Upper lobe of left lung (tissue), 6 donors: ENCODE data around the gene DYNC1I2. TPM values are rescaled to one million over a fixed set of nuclear protein-coding genes. Genes with fewer than 3 reads are reported as not detected.

ENCODE experiments used
- ATAC-seq, 2 donors: fragments of 200-7000 bp; cut with Tn5 transposase; one replicate each; pipeline ENCODE4 v1.9.1; 2022; ENCODE audit warnings: mild to moderate bottlenecking in 2 of 2, moderate library complexity in 2 of 2; ENCODE audit not compliant: low FRiP score in 2 of 2
- DNase-seq, 2 donors: peaks; one replicate each; pipeline ENCODE4 v3.0.0-alpha.2; 2019 to 2020
- H3K27ac ChIP-seq, 4 donors: fragments of 200-600 bp; sonication (generic); one replicate each; pipeline ENCODE4 v1.5.1; 2016 to 2019
- H3K27me3 ChIP-seq, 4 donors: fragments of 200-600 bp; sonication (generic); one replicate each; pipeline ENCODE4 v1.5.1; 2017 to 2019
- H3K36me3 ChIP-seq, 4 donors: fragments of 200-600 bp; sonication (generic); one replicate each; pipeline ENCODE4 v1.5.1; 2016 to 2019
- H3K4me1 ChIP-seq, 4 donors: fragments of 200-600 bp; sonication (generic); one replicate each; pipeline ENCODE4 v1.5.1; 2018 to 2019
- H3K4me3 ChIP-seq, 4 donors: fragments of 200-600 bp; sonication (generic); one replicate each; pipeline ENCODE4 v1.5.1; 2017 to 2019; ENCODE audit warnings: mild to moderate bottlenecking in 2 of 4, moderate library complexity in 1 of 4
- H3K9me3 ChIP-seq, 4 donors: fragments of 200-600 bp; sonication (generic); one replicate each; pipeline ENCODE4 v1.5.1; 2018 to 2019
- EP300 ChIP-seq, 4 donors: sonication (generic); formaldehyde crosslinking; IDR thresholded peaks; one replicate each; pipeline ENCODE4 v1.5.1; 2017; ENCODE audit warnings: antibody characterized with exemption in 4 of 4, control low read depth in 2 of 4
- POLR2A ChIP-seq, 4 donors: fragments of 450-650 bp; IDR thresholded peaks; one replicate each; pipeline ENCODE4 v1.5.1; 2016 to 2017; ENCODE audit warnings: antibody characterized with exemption in 4 of 4, mild to moderate bottlenecking in 2 of 4
- POLR2AphosphoS5 ChIP-seq, 2 donors: sonication (generic); formaldehyde crosslinking; IDR thresholded peaks; one replicate each; pipeline ENCODE4 v1.5.1; 2017; ENCODE audit warnings: antibody characterized with exemption in 2 of 2
- WGBS, 2 donors: methylation state at CpG; one replicate each; pipeline ENCODE4 v1.1.5; 2017 to 2018; 5-methylcytosine and 5-hydroxymethylcytosine counted together
- total RNA-seq, 6 donors: library from RNA; depleted of rRNA in 4 of 6; stranded (reverse); fragments of >200 nt in 4 of 6; gene quantifications; one replicate each; pipeline versions ENCODE4 v1.1.0 to v1.2.1, GENCODE V29; 2016 to 2021
- TF ChIP-seq, protein P1 (sequence below), 6 experiments: fragments of 450-650 bp in 4 of 6; fragments of 200-600 bp in 2 of 6; sonication (generic) in 2 of 6; IDR thresholded peaks; one replicate each; pipeline ENCODE4 v1.5.1; 2016 to 2019; ENCODE audit warnings: antibody characterized with exemption in 6 of 6
- donor health status: DM: no; HTN: no; CAD: no; lungs with moderate emphysema.
- donor health status: DM: no; HTN: yes; CAD: no; lungs with severe emphysema.

The DYNC1I2 gene
- total RNA-seq, 6 donors from 2014 or later, result 66.1 to 91.6 (median 78.7) TPM

DNA sequence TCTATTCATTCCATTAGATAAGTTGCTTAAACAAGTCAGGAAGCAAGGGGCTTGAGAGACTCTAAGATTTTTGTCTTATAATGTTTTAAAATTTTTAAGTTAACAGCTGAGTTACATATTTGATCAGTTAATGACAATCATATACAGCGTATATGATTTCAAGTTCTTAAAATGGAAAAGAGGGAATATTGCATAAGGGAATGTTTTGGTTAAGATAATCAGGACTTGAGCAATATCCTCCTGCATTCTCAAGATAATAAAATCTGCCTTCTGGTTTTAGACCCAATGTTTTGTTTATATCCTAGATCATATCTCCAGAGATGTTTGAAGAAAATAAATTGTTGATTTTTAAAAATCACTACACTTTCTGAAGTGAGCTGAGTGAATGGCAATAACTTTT, 13.4 kb upstream of the DYNC1I2 start:
- H3K4me1 ChIP-seq, result no peaks in the 10 kb centered on the region
- TF ChIP-seq, protein P1, sequence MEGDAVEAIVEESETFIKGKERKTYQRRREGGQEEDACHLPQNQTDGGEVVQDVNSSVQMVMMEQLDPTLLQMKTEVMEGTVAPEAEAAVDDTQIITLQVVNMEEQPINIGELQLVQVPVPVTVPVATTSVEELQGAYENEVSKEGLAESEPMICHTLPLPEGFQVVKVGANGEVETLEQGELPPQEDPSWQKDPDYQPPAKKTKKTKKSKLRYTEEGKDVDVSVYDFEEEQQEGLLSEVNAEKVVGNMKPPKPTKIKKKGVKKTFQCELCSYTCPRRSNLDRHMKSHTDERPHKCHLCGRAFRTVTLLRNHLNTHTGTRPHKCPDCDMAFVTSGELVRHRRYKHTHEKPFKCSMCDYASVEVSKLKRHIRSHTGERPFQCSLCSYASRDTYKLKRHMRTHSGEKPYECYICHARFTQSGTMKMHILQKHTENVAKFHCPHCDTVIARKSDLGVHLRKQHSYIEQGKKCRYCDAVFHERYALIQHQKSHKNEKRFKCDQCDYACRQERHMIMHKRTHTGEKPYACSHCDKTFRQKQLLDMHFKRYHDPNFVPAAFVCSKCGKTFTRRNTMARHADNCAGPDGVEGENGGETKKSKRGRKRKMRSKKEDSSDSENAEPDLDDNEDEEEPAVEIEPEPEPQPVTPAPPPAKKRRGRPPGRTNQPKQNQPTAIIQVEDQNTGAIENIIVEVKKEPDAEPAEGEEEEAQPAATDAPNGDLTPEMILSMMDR (IDR thresholded peaks at IDR 0.05), result no peak
- TF ChIP-seq POLR2A (IDR thresholded peaks at IDR 0.05) (no peak), EP300 (IDR thresholded peaks at IDR 0.05) (no peak), POLR2AphosphoS5 (IDR thresholded peaks at IDR 0.05) (no peak)
- no peak for ATAC-seq
- DNase-seq, result no peak
- no peak overlapping the region for H3K4me3 ChIP-seq
- no peaks in the 10 kb centered on the region for H3K27me3 ChIP-seq
- H3K36me3 ChIP-seq, result no peaks in the 10 kb centered on the region
- 48 to 50% methylated on average over 1 of the region's 1 CpG for WGBS, 2 donors
- no peaks in the 10 kb centered on the region for H3K9me3 ChIP-seq
- no peak overlapping the region for H3K27ac ChIP-seq

DNA sequence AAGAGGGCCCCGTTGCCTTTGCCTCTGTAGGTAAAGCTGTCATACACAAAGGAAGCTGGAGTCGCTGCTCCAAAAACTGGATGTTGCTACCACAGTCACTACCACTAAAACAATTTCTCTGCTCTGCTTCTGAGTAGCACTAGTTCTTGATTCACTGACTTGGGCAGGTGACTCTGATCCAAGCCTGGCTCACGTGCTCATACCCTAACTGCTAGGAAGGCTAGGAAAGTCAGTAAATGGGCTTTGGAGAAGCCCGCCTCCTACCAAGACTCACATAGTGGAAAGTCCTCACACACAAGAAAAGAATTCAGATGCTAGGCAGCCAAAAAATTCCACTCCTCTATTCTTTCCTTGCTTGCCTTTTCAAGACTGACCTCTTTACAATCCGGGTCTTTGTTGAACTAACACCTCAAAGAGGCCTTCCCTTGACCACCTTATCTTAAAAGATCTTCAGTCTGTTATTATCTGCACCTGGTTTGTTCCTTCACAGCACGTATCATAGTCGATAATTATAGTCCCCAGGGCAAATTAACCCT, 11.4 kb upstream of the DYNC1I2 start:
- Histone ChIP-seq H3K36me3 (no peaks in the 10 kb centered on the region), H3K4me3 (no peak overlapping the region), H3K27me3 (no peaks in the 10 kb centered on the region), H3K4me1 (no peaks in the 10 kb centered on the region), H3K9me3 (no peaks in the 10 kb centered on the region), H3K27ac (no peak overlapping the region)
- DNase-seq (no peak), ATAC-seq (no peak)
- WGBS, 2 donors, result 71 to 78% methylated on average over 7 of the region's 7 CpGs
- TF ChIP-seq POLR2A (IDR thresholded peaks at IDR 0.05), result no peak
- TF ChIP-seq EP300 (IDR thresholded peaks at IDR 0.05), result no peak
- no peak for TF ChIP-seq POLR2AphosphoS5 (IDR thresholded peaks at IDR 0.05)
- TF ChIP-seq, protein P1 (IDR thresholded peaks at IDR 0.05), result no peak

DNA sequence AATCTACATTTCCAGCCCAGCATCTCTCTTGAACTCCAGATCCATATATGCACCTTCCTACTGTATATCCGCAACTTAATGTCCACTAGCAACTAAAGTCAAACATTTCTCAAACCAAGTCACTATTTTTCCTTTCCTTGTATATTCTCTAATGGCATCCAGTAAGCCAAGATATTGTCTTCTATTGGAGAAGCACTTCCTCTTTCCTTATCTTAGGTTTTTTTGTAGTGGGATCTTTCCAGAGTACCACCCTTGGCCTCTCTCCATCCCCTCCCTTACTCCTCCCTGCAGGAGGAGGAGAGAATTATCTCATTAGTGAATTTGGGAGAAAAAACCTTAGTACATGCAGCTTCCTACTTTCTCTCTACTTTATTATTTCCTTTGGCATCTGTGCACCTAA, 8.7 kb upstream of the DYNC1I2 start:
- H3K27me3 ChIP-seq, result no peaks in the 10 kb centered on the region
- no peaks in the 10 kb centered on the region for H3K9me3 ChIP-seq
- DNase-seq (no peak), ATAC-seq (no peak)
- no peaks in the 10 kb centered on the region for H3K4me1 ChIP-seq
- WGBS, 2 donors, result 54 to 82% methylated on average over 1 of the region's 1 CpG
- H3K4me3 ChIP-seq, result no peak overlapping the region
- TF ChIP-seq POLR2A (IDR thresholded peaks at IDR 0.05), result no peak
- H3K36me3 ChIP-seq, result no peaks in the 10 kb centered on the region
- no peak overlapping the region for H3K27ac ChIP-seq

DNA sequence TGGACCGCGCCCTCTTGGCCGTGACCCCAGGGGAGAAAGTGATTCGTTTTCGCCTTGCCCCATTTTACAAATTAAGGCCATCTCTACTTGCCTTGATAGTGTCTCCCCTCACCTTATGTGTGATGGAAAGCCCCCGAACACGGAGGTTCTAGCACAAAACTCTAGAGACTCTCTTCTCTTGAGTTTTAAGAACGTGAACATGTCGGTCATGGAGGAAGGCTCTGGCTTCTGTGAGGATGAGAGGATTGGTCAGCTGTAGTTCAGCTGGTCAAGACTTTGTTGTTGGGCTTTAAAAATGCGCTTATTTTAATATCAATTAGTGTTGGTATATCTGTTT, 828 bp downstream of the DYNC1I2 start:
- H3K36me3 ChIP-seq, result peaks cover 0 to 24% (median 3%) of the 10 kb centered on the region in 4 donors
- DNase-seq, result no peak
- no peaks in the 10 kb centered on the region for H3K27me3 ChIP-seq
- peak overlapping the region; percentile 84 to 89 (median 86) for H3K27ac ChIP-seq
- H3K4me1 ChIP-seq, result peaks cover 7 to 20% (median 13%) of the 10 kb centered on the region in 4 donors
- WGBS, 2 donors, result 0% methylated on average over 10 of the region's 10 CpGs
- H3K4me3 ChIP-seq, result peak overlapping the region; percentile 81 to 93 (median 90)
- ATAC-seq, result peak; percentile 4 to 16
- TF ChIP-seq, protein P1 (IDR thresholded peaks at IDR 0.05), result no peak
- no peaks in the 10 kb centered on the region for H3K9me3 ChIP-seq

DNA sequence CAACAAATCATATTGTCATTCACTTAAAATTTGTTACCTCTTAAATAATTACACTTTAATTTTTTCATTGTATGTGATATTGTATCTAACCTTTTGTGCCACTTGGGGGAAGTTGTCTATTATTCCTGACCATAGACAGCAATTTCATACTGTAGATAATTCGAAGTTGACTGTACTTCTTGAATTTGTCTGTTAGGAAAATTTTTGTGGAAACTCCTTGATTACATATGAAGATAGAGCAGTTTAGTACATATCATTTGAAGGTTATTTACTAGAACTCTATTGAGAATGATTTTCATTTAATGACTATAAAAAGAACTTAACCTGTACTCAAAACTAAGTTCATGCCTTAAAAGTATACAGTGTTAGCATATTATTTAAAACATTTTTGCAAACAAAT, 5.1 kb downstream of the DYNC1I2 start:
- Histone ChIP-seq H3K36me3 (peaks cover 0 to 53% (median 7%) of the 10 kb centered on the region in 4 donors), H3K4me1 (peaks cover 7 to 17% (median 13%) of the 10 kb centered on the region in 4 donors), H3K27me3 (no peaks in the 10 kb centered on the region), H3K27ac (no peak overlapping the region), H3K9me3 (no peaks in the 10 kb centered on the region), H3K4me3 (no peak overlapping the region)
- 76 to 83% methylated on average over 1 of the region's 1 CpG for WGBS, 2 donors
- TF ChIP-seq EP300 (IDR thresholded peaks at IDR 0.05) (no peak), POLR2A (IDR thresholded peaks at IDR 0.05) (no peak), POLR2AphosphoS5 (IDR thresholded peaks at IDR 0.05) (no peak)
- TF ChIP-seq, protein P1 (IDR thresholded peaks at IDR 0.05), result no peak
- DNase-seq (no peak), ATAC-seq (no peak)
